HEK293 (cell line): ENCODE data around the gene BICRA.

ENCODE experiments used
- CTCF ChIP-seq: fragments of 450-650 bp; formaldehyde crosslinking; IDR thresholded peaks from 2 replicates; pipeline ENCODE4 v1.5.1; 2016; ENCODE audit warnings: missing biosample characterization, missing genetic modification characterization
- GLIS1 ChIP-seq: fragments of 450-650 bp; formaldehyde crosslinking; IDR thresholded peaks from 2 replicates; pipeline ENCODE4 v1.5.1; 2016; ENCODE audit warnings: missing biosample characterization, missing genetic modification characterization
- MZF1 ChIP-seq: fragments of 450-650 bp; formaldehyde crosslinking; IDR thresholded peaks from 2 replicates; pipeline ENCODE4 v1.5.1; 2017; ENCODE audit warnings: missing biosample characterization, missing genetic modification characterization, borderline replicate concordance
- SETDB1 ChIP-seq: IDR thresholded peaks from one replicate; pipeline ENCODE4 v1.6.1; 2017; ENCODE audit warnings: mild to moderate bottlenecking, low read length, moderate library complexity, mixed read lengths; ENCODE audit not compliant: insufficient read length
- YY1 ChIP-seq: fragments of 450-650 bp; formaldehyde crosslinking; IDR thresholded peaks from 2 replicates; pipeline ENCODE4 v1.5.1; 2018; ENCODE audit warnings: missing biosample characterization, missing genetic modification characterization
- ZFP69B ChIP-seq: fragments of 450-650 bp; formaldehyde crosslinking; IDR thresholded peaks from 2 replicates; pipeline ENCODE4 v1.5.1; 2016; ENCODE audit warnings: missing biosample characterization, missing genetic modification characterization
- ZNF350 ChIP-seq: fragments of 450-650 bp; formaldehyde crosslinking; IDR thresholded peaks from 2 replicates; pipeline ENCODE4 v1.5.0; 2017; ENCODE audit warnings: missing biosample characterization, mild to moderate bottlenecking, missing genetic modification characterization
- ZNF394 ChIP-seq: fragments of 450-650 bp; formaldehyde crosslinking; IDR thresholded peaks from 2 replicates; pipeline ENCODE4 v1.5.1; 2016; ENCODE audit warnings: missing biosample characterization, missing genetic modification characterization, mild to moderate bottlenecking, moderate library complexity, borderline replicate concordance
- ZNF544 ChIP-seq: fragments of 450-650 bp; formaldehyde crosslinking; IDR thresholded peaks from 2 replicates; pipeline ENCODE4 v1.5.0; 2017; ENCODE audit warnings: missing biosample characterization, missing genetic modification characterization
- ZNF610 ChIP-seq: fragments of 450-650 bp; formaldehyde crosslinking; IDR thresholded peaks from 2 replicates; pipeline ENCODE4 v1.5.1; 2016; ENCODE audit warnings: missing biosample characterization, missing genetic modification characterization, borderline replicate concordance
- ZNF776 ChIP-seq: fragments of 450-650 bp; formaldehyde crosslinking; IDR thresholded peaks from 2 replicates; pipeline ENCODE4 v1.5.0; 2017; ENCODE audit warnings: missing biosample characterization, missing genetic modification characterization, borderline replicate concordance

DNA sequence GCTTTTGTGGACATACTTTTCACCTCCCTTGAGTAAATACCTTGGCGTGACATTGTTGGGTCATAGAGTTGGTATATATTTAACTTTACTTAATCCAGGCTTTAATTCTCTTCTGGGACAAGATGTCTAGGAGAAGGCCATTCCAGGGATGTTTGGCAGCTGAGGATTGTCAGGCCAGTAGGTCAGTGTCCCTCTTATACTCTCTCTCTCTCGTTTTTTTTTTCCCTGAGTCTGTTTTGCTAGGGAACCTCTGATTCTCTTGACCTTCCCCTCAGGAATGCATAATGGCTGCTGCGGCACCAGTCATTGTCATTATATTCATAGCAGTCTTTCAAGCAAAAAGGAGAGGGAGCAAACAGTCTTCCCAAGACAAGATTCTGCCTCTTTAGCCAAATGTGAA, 48.8 kb downstream of the BICRA start:
- TF ChIP-seq ZNF544 (tag by site-specific recombination): no peak
- TF ChIP-seq ZFP69B (tag by site-specific recombination): no peak
- TF ChIP-seq ZNF776 (tag by site-specific recombination): no peak
- no peak for TF ChIP-seq MZF1 (tag by site-specific recombination)
- no peak for TF ChIP-seq CTCF (tag by site-specific recombination)
- TF ChIP-seq ZNF394 (tag by site-specific recombination): no peak
- TF ChIP-seq ZNF610: no peak
- no peak for TF ChIP-seq ZNF350 (tag by site-specific recombination)
- no peak for TF ChIP-seq SETDB1
- no peak for TF ChIP-seq GLIS1
- TF ChIP-seq YY1 (tag by site-specific recombination): no peak
